MM.1S (cell line): ENCODE measurements around the gene DENND5B.

Source experiments
- DNase-seq: peaks from one replicate; pipeline ENCODE4 v3.0.0-alpha.2; 2015
- H2AFZ ChIP-seq: fragments of 300-600 bp; sonication (generic); 2 replicates; pipeline ENCODE4 v1.6.0; 2016; ENCODE audit warnings: antibody characterized with exemption, low read length
- H3F3A ChIP-seq: fragments of 300-600 bp; sonication (generic); 2 replicates; pipeline ENCODE4 v1.6.1; 2016; ENCODE audit warnings: mild to moderate bottlenecking, antibody characterized with exemption, low read length, moderate library complexity, mixed read lengths; ENCODE audit not compliant: insufficient read depth
- H3K27ac ChIP-seq: fragments of 300-600 bp; sonication (generic); 2 replicates; pipeline ENCODE4 v1.5.1; 2016; ENCODE audit warnings: mild to moderate bottlenecking, low read length
- H3K27me3 ChIP-seq: fragments of 300-600 bp; sonication (generic); replicated peaks from 2 replicates; pipeline ENCODE4 v1.6.0; 2016; ENCODE audit warnings: low read length; ENCODE audit not compliant: insufficient read depth
- H3K36me3 ChIP-seq: fragments of 300-600 bp; sonication (generic); replicated peaks from 2 replicates; pipeline ENCODE4 v1.6.1; 2016; ENCODE audit warnings: mild to moderate bottlenecking, low read length, mixed read lengths; ENCODE audit not compliant: insufficient read depth
- H3K4me1 ChIP-seq: fragments of 300-600 bp; sonication (generic); 2 replicates; pipeline ENCODE4 v1.6.1; 2016; ENCODE audit warnings: low read length, mixed read lengths
- H3K4me2 ChIP-seq: fragments of 300-600 bp; sonication (generic); 2 replicates; pipeline ENCODE4 v1.6.0; 2016; ENCODE audit warnings: low read depth, low read length
- H3K4me3 ChIP-seq: fragments of 300-600 bp; sonication (generic); 2 replicates; pipeline ENCODE4 v1.5.1; 2016; ENCODE audit warnings: low read length, mixed read lengths
- H3K79me2 ChIP-seq: fragments of 300-600 bp; sonication (generic); 2 replicates; pipeline ENCODE4 v1.6.1; 2016; ENCODE audit warnings: mixed run types, low read length, mixed read lengths
- H3K9ac ChIP-seq: fragments of 300-600 bp; sonication (generic); 2 replicates; pipeline ENCODE4 v1.6.1; 2016; ENCODE audit warnings: low read length, mixed read lengths
- H3K9me2 ChIP-seq: fragments of 300-600 bp; sonication (generic); replicated peaks from 2 replicates; pipeline ENCODE4 v1.6.1; 2016; ENCODE audit warnings: mild to moderate bottlenecking, low read length, mixed read lengths; ENCODE audit not compliant: insufficient read depth
- H3K9me3 ChIP-seq: fragments of 300-600 bp; sonication (generic); replicated peaks from 2 replicates; pipeline ENCODE4 v1.6.1; 2016; ENCODE audit warnings: mild to moderate bottlenecking, low read length, mixed read lengths; ENCODE audit not compliant: insufficient read depth
- H4K20me1 ChIP-seq: fragments of 300-600 bp; sonication (generic); 2 replicates; pipeline ENCODE4 v1.6.1; 2016; ENCODE audit warnings: mild to moderate bottlenecking, low read length, moderate library complexity, mixed read lengths; ENCODE audit not compliant: insufficient read depth
- CTCF ChIP-seq: fragments of 300-600 bp; sonication (generic); IDR thresholded peaks from 2 replicates; pipeline ENCODE4 v1.5.1; 2016; ENCODE audit warnings: antibody characterized with exemption, low read length, mixed read lengths
- EZH2 ChIP-seq: fragments of 300-600 bp; sonication (generic); optimal IDR thresholded peaks from 2 replicates; pipeline ENCODE3; 2017; ENCODE audit warnings: low read depth, mild to moderate bottlenecking, antibody characterized with exemption, low read length, mixed read lengths
- EZH2phosphoT487 ChIP-seq: fragments of 300-600 bp; sonication (generic); IDR thresholded peaks from 2 replicates; pipeline ENCODE4 v1.6.1; 2018; ENCODE audit warnings: antibody characterized with exemption, low read length

The DENND5B gene

DNA sequence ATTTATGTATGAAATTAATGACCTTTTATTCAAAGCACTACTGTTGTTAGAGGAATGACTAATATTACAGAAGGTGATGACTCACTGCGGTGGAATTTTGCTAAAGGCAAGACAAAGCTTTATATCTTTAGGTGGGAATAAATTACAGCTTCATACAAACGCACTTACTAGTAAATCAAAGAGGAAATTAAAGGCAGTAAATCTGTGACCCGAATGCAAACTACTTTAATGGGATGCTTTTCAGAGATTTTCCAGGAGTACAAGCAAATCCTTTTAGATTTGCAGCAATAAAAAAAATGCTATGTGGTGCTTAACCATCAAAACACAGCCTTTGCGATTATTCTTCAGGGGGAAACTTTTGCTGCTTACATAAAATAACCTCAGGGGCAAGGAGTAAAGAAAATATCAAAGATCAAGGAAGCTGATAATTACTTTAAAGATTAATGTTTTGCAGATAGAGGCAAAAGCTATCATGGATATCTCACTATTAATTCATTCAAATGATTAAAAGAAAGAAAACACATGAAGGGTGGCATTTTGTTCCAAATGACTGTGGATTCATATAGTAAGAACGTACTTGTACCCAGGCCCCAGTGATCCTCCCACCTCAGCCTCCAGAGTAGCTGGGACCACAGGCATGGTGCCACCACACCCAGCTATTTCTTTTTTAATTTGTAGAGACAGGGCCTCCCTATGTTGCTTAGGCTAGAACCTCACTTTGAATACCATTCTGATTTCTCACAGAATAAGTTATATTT lies 98.9 kb downstream of the DENND5B start:
- no peaks in the 10 kb centered on the region for H3F3A ChIP-seq
- TF ChIP-seq CTCF (no peak), EZH2 (no peak), EZH2phosphoT487 (no peak)
- H2AFZ ChIP-seq = no peak overlapping the region
- no peak for DNase-seq
- no peaks in the 10 kb centered on the region for H4K20me1 ChIP-seq
- H3K4me2 ChIP-seq = no peak overlapping the region
- H3K36me3 ChIP-seq = no peaks in the 10 kb centered on the region; the same call in 1 of the 2 replicates
- H3K79me2 ChIP-seq = no peaks in the 10 kb centered on the region
- no peak overlapping the region for H3K27ac ChIP-seq
- no peak overlapping the region for H3K9ac ChIP-seq
- H3K9me2 ChIP-seq = no peaks in the 10 kb centered on the region
- H3K9me3 ChIP-seq = no peaks in the 10 kb centered on the region
- no peak overlapping the region for H3K4me3 ChIP-seq
- 0 out of 2 replicates have a peak, but pooled peaks cover 1% of the 10 kb centered on the region for H3K4me1 ChIP-seq
- H3K27me3 ChIP-seq = no peaks in the 10 kb centered on the region

DNA sequence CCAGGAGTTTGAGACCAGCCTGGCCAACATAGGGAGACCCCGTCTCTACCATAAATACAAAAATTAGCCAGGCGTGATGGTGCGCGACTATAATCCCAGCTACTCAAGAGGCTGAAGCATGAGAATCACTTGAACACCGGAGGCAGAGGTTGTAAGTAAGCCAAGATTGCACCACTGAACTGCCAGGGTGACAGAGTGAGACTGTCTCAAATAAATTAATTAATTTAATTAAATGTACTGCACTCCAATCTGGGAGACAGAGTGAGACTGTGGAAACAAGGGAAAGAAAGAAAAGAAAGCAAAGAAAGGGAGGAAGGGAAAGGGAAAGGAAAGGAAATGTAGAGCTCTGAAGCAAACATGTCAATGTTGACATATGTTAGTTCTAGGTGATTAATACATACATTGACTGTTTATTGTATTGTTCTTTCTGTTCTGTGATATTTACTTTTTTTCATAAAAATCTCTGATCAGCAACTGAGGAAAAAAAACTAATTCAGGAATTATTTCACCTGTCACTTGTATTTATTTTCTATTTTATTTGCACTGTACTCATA lies 99.6 kb downstream of the DENND5B start:
- no peaks in the 10 kb centered on the region for H3F3A ChIP-seq
- no peaks in the 10 kb centered on the region for H3K9me2 ChIP-seq
- no peak overlapping the region for H2AFZ ChIP-seq
- no peak for TF ChIP-seq EZH2phosphoT487
- TF ChIP-seq EZH2 = no peak
- no peak for TF ChIP-seq CTCF
- H3K4me3 ChIP-seq = no peak overlapping the region
- no peak overlapping the region for H3K27ac ChIP-seq
- no peaks in the 10 kb centered on the region for H3K4me1 ChIP-seq
- H3K9ac ChIP-seq = no peak overlapping the region
- no peak for DNase-seq
- no peaks in the 10 kb centered on the region for H3K9me3 ChIP-seq
- no peaks in the 10 kb centered on the region; the same call in 1 of the 2 replicates for H3K36me3 ChIP-seq
- no peaks in the 10 kb centered on the region for H3K79me2 ChIP-seq
- no peak overlapping the region for H3K4me2 ChIP-seq
- no peaks in the 10 kb centered on the region for H3K27me3 ChIP-seq
- no peaks in the 10 kb centered on the region for H4K20me1 ChIP-seq

DNA sequence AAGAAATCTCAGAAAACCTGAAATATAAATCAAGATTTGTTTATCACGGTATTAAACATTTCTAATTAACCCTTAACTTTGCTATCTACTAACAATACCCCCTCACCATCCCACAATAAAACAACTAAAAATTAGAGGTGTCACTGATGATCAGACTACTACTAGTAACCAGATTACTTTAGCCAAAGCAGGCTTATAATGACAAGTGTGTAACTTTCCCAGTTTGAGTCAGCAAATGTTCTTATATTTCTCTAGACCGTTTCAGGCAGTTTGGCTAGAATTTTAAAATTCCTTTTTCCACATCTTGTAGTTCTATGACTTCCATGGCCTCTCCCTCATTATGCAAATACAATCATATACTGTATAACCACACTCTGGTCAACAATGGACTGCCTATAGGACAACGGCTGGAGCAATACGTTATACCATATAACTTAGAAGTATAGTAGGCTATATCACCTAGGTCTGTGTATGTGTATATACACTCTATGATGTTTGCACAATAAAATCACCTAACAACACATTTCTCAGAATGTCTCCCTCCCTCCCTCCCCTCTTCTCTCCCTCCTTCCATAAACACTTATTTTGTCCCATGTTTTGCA lies 102.1 kb downstream of the DENND5B start:
- Histone ChIP-seq H3K9me3 (no peaks in the 10 kb centered on the region), H3K4me2 (no peak overlapping the region), H3K9me2 (no peaks in the 10 kb centered on the region), H2AFZ (no peak overlapping the region), H3K9ac (no peak overlapping the region), H4K20me1 (no peaks in the 10 kb centered on the region), H3K79me2 (peaks cover 4% of the 10 kb centered on the region; the same call in 1 of the 2 replicates), H3K36me3 (no peaks in the 10 kb centered on the region; the same call in 1 of the 2 replicates), H3K4me3 (no peak overlapping the region), H3K4me1 (no peaks in the 10 kb centered on the region), H3F3A (no peaks in the 10 kb centered on the region), H3K27ac (no peak overlapping the region), H3K27me3 (no peaks in the 10 kb centered on the region)
- DNase-seq = no peak
- TF ChIP-seq EZH2 (no peak), CTCF (no peak), EZH2phosphoT487 (no peak)
